Left ventricle myocardium inferior (tissue), 1 donor: ENCODE results near the gene CD300C. TPM values are rescaled to one million over a fixed set of nuclear protein-coding genes. Genes with fewer than 3 reads are reported as not detected.
"Not testable (repeated sequence)": the region's sequence is repeated elsewhere in the genome, so short reads cannot be mapped to it uniquely, and the experiment has no call there.

Experiments used
- DNase-seq: peaks from one replicate; pipeline ENCODE4 v3.0.0-alpha.2; 2020
- H3K27ac ChIP-seq: fragments of 200-600 bp; replicated peaks from 2 replicates; pipeline ENCODE4 v1.8.0; 2021
- H3K27me3 ChIP-seq: fragments of 200-600 bp; 2 replicates; pipeline ENCODE4 v1.8.0; 2021; ENCODE audit warnings: low read depth
- H3K36me3 ChIP-seq: fragments of 200-600 bp; 2 replicates; pipeline ENCODE4 v1.8.0; 2021
- H3K4me1 ChIP-seq: fragments of 200-600 bp; 2 replicates; pipeline ENCODE4 v1.8.0; 2021
- H3K4me3 ChIP-seq: fragments of 200-600 bp; 2 replicates; pipeline ENCODE4 v1.8.0; 2021; ENCODE audit warnings: mild to moderate bottlenecking, moderate library complexity
- H3K9me3 ChIP-seq: fragments of 200-600 bp; replicated peaks from 2 replicates; pipeline ENCODE4 v1.8.0; 2021
- CTCF ChIP-seq: fragments of 200-600 bp; IDR thresholded peaks from 2 replicates; pipeline ENCODE4 v1.8.0; 2021; ENCODE audit warnings: antibody characterized with exemption, mild to moderate bottlenecking, borderline replicate concordance
- intact Hi-C: fragments of 100-400 bp; cut with micrococcal nuclease; formaldehyde crosslinking; loops from one replicate; pipeline ENCODE4 v1.11.0; 2022
- total RNA-seq: library from RNA; stranded (reverse); fragmentation: NEBNext Ultra II Directional; extraction: Animal tissue kit (Norgen Biotek cat#: 25700); gene quantifications from one replicate; pipeline ENCODE4 v1.2.1, GENCODE V29; 2021
- donor health status: DM: no; HTN: yes; CAD: no; lungs with severe emphysema.

Gene CD300C
- total RNA-seq, 1 donor from 2014 or later, result 0.71 TPM

- no peak overlapping the region for H3K27ac ChIP-seq
- no peaks in the 10 kb centered on the region for H3K4me1 ChIP-seq
- no peak overlapping the region for H3K4me3 ChIP-seq
- no peaks in the 10 kb centered on the region for H3K36me3 ChIP-seq
- TF ChIP-seq CTCF, result peak; percentile 54
- intact Hi-C loops, result no loop called here
- peaks cover 75% of the 10 kb centered on the region for H3K27me3 ChIP-seq
- no peak for DNase-seq
- H3K9me3 ChIP-seq, result no peaks in the 10 kb centered on the region
Observed at GRCh38 chr17:74566132-74566753, 20.3 kb upstream of the CD300C start.

GRCh38 chr17:74565126-74565525 is 19.2 kb upstream of the CD300C start:
- no peak for TF ChIP-seq CTCF
- Histone ChIP-seq H3K27me3 (peaks cover 82% of the 10 kb centered on the region), H3K27ac (no peak overlapping the region), H3K4me1 (no peaks in the 10 kb centered on the region), H3K36me3 (no peaks in the 10 kb centered on the region), H3K4me3 (no peak overlapping the region), H3K9me3 (no peaks in the 10 kb centered on the region)
- no peak for DNase-seq
- intact Hi-C loops, result no loop called here

- DNase-seq, result no peak
- no peak for TF ChIP-seq CTCF
- H3K9me3 ChIP-seq, result no peaks in the 10 kb centered on the region
- H3K36me3 ChIP-seq, result no peaks in the 10 kb centered on the region
- H3K4me3 ChIP-seq, result no peak overlapping the region
- H3K27ac ChIP-seq, result no peak overlapping the region
- intact Hi-C loops, result no loop called here
- peaks cover 83% of the 10 kb centered on the region for H3K27me3 ChIP-seq
- no peaks in the 10 kb centered on the region for H3K4me1 ChIP-seq
Observed at GRCh38 chr17:74563358-74563757, 17.4 kb upstream of the CD300C start.

GRCh38 chr17:74561586-74561985 is 15.7 kb upstream of the CD300C start:
- no peak overlapping the region for H3K27ac ChIP-seq
- no peak overlapping the region for H3K4me3 ChIP-seq
- H3K9me3 ChIP-seq, result no peaks in the 10 kb centered on the region
- intact Hi-C loops, result no loop called here
- no peaks in the 10 kb centered on the region for H3K36me3 ChIP-seq
- no peak for TF ChIP-seq CTCF
- peaks cover 70% of the 10 kb centered on the region for H3K27me3 ChIP-seq
- H3K4me1 ChIP-seq, result no peaks in the 10 kb centered on the region
- no peak for DNase-seq

GRCh38 chr17:74558882-74559519 is 13.1 kb upstream of the CD300C start:
- intact Hi-C loops, result no loop called here
- H3K9me3 ChIP-seq, result no peaks in the 10 kb centered on the region
- H3K27me3 ChIP-seq, result peaks cover 47% of the 10 kb centered on the region
- H3K4me1 ChIP-seq, result no peaks in the 10 kb centered on the region
- DNase-seq, result no peak
- H3K27ac ChIP-seq, result no peak overlapping the region
- H3K36me3 ChIP-seq, result no peaks in the 10 kb centered on the region
- no peak overlapping the region for H3K4me3 ChIP-seq
- TF ChIP-seq CTCF, result no peak

- DNase-seq, H3K9me3 ChIP-seq, H3K36me3 ChIP-seq, H3K4me3 ChIP-seq, H3K4me1 ChIP-seq, H3K27ac ChIP-seq, intact Hi-C loops: not testable (repeated sequence)
- peaks cover 47% of the 10 kb centered on the region for H3K27me3 ChIP-seq
Observed at GRCh38 chr17:74558402-74558801, 12.5 kb upstream of the CD300C start.
